ENCODE results near the gene ARL5C. TPM values are rescaled to one million over a fixed set of nuclear protein-coding genes. Genes with fewer than 3 reads are reported as not detected.

ARL5C gene
- total and polyA plus RNA-seq, 2 donors (not counting 1 experiment from before 2014, with no cell fraction given): not detected

- peaks cover 0 to 2% of the 10 kb centered on the region in 2 experiments for H3K36me3 ChIP-seq (replicated peaks in 1 of 2; ENCODE audit: control extremely low read depth in 1 of 2, control insufficient read depth in 1 of 2, extremely low read depth in 1 of 2, insufficient read depth in 2 of 2, low read length in 1 of 2)
- H3K4me1 ChIP-seq (ENCODE audit: control insufficient read depth in 2 of 2, insufficient read depth in 2 of 2, low read length in 2 of 2): no peaks in the 10 kb centered on the region
- POLR2A ChIA-PET: no interaction called here
- ATAC-seq (ENCODE audit: low read depth) (no peak), DNase-seq (no peak)
- CTCF ChIA-PET: interaction anchor here (0.9 to 2.3 kb wide), 3 partner anchors 9 to 201 kb away, joined by 3 to 10 read pairs (median 6); no protein-coding TSS in a partner anchor
- intact Hi-C loops (cut with micrococcal nuclease): no loop called here
- Mint-ChIP-seq H3K4me3 (no peak overlapping the region), H3K27ac (no peak overlapping the region), H3K9me3 (ENCODE audit: insufficient read depth) (no peaks in the 10 kb centered on the region), H3K4me1 (no peaks in the 10 kb centered on the region), H3K27me3 (no peaks in the 10 kb centered on the region)
- no peak overlapping the region for H3K9ac ChIP-seq (ENCODE audit: low read length)
- no peak overlapping the region for H3K27ac ChIP-seq (ENCODE audit: low read length in 2 of 2)
- no peak overlapping the region for H3K4me2 ChIP-seq (replicated peaks; ENCODE audit: low read depth, low read length, poor library complexity, severe bottlenecking)
- H3K9me3 ChIP-seq (ENCODE audit: control extremely low read depth in 1 of 3, control insufficient read depth in 2 of 3, insufficient read depth in 1 of 3, low read length in 2 of 3): no peaks in the 10 kb centered on the region
- no peaks in the 10 kb centered on the region for H3K27me3 ChIP-seq (replicated peaks in 1 of 4; ENCODE audit: control extremely low read depth in 1 of 4, control insufficient read depth in 3 of 4, insufficient read depth in 4 of 4, low read length in 3 of 4)
- WGBS (ENCODE audit: insufficient coverage): 95% methylated on average over 6 of the region's 10 CpGs
- H2AFZ ChIP-seq (ENCODE audit: insufficient read depth, low read depth, low read length, poor library complexity, severe bottlenecking): no peak overlapping the region
- TF ChIP-seq EZH2 (IDR thresholded peaks at IDR 0.05; ENCODE audit: borderline replicate concordance, insufficient read depth, low read depth, low read length, poor library complexity, severe bottlenecking): no peak
- TF ChIP-seq, protein P1, sequence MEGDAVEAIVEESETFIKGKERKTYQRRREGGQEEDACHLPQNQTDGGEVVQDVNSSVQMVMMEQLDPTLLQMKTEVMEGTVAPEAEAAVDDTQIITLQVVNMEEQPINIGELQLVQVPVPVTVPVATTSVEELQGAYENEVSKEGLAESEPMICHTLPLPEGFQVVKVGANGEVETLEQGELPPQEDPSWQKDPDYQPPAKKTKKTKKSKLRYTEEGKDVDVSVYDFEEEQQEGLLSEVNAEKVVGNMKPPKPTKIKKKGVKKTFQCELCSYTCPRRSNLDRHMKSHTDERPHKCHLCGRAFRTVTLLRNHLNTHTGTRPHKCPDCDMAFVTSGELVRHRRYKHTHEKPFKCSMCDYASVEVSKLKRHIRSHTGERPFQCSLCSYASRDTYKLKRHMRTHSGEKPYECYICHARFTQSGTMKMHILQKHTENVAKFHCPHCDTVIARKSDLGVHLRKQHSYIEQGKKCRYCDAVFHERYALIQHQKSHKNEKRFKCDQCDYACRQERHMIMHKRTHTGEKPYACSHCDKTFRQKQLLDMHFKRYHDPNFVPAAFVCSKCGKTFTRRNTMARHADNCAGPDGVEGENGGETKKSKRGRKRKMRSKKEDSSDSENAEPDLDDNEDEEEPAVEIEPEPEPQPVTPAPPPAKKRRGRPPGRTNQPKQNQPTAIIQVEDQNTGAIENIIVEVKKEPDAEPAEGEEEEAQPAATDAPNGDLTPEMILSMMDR (IDR thresholded peaks at IDR 0.05): no peak
- H3K4me3 ChIP-seq (ENCODE audit: control extremely low read depth in 1 of 5, extremely low read depth in 1 of 5, insufficient read depth in 1 of 5, low read depth in 2 of 5, low read length in 4 of 5): no peak overlapping the region
- no peaks in the 10 kb centered on the region for H4K20me1 ChIP-seq (ENCODE audit: control insufficient read depth, insufficient read depth, low read length, poor library complexity, severe bottlenecking)
- no peaks in the 10 kb centered on the region for H3K79me2 ChIP-seq (ENCODE audit: control insufficient read depth, insufficient read depth, low read length)
These were observed 17.8 kb upstream of the ARL5C start for GRCh38 chr17:39183720-39184119.

GRCh38 chr17:39183045-39183444, 17.1 kb upstream of the ARL5C start:
- no peak overlapping the region for H3K4me3 ChIP-seq (ENCODE audit: control extremely low read depth in 1 of 5, extremely low read depth in 1 of 5, insufficient read depth in 1 of 5, low read depth in 2 of 5, low read length in 4 of 5)
- no peak overlapping the region for H3K27ac ChIP-seq (ENCODE audit: low read length in 2 of 2)
- H3K4me1 ChIP-seq (ENCODE audit: control insufficient read depth in 2 of 2, insufficient read depth in 2 of 2, low read length in 2 of 2): no peaks in the 10 kb centered on the region
- H3K4me2 ChIP-seq (replicated peaks; ENCODE audit: low read depth, low read length, poor library complexity, severe bottlenecking): no peak overlapping the region
- 97% methylated on average over 5 of the region's 5 CpGs for WGBS (ENCODE audit: insufficient coverage)
- no peaks in the 10 kb centered on the region for H3K79me2 ChIP-seq (ENCODE audit: control insufficient read depth, insufficient read depth, low read length)
- H3K9me3 ChIP-seq (ENCODE audit: control extremely low read depth in 1 of 3, control insufficient read depth in 2 of 3, insufficient read depth in 1 of 3, low read length in 2 of 3): no peaks in the 10 kb centered on the region
- Mint-ChIP-seq H3K9me3 (ENCODE audit: insufficient read depth) (no peaks in the 10 kb centered on the region), H3K27ac (no peak overlapping the region), H3K4me1 (no peaks in the 10 kb centered on the region), H3K4me3 (no peak overlapping the region), H3K27me3 (no peaks in the 10 kb centered on the region)
- ChIA-PET CTCF (interaction anchor here (0.9 to 2.3 kb wide), 3 partner anchors 8 to 200 kb away, joined by 3 to 10 read pairs (median 6); no protein-coding TSS in a partner anchor), POLR2A (no interaction called here)
- H2AFZ ChIP-seq (ENCODE audit: insufficient read depth, low read depth, low read length, poor library complexity, severe bottlenecking): no peak overlapping the region
- intact Hi-C loops (cut with micrococcal nuclease): no loop called here
- TF ChIP-seq, protein P1 (IDR thresholded peaks at IDR 0.05): no peak
- no peak for TF ChIP-seq EZH2 (IDR thresholded peaks at IDR 0.05; ENCODE audit: borderline replicate concordance, insufficient read depth, low read depth, low read length, poor library complexity, severe bottlenecking)
- no peak for DNase-seq
- ATAC-seq (ENCODE audit: low read depth): no peak
- peaks cover 0 to 2% of the 10 kb centered on the region in 2 experiments for H3K36me3 ChIP-seq (replicated peaks in 1 of 2; ENCODE audit: control extremely low read depth in 1 of 2, control insufficient read depth in 1 of 2, extremely low read depth in 1 of 2, insufficient read depth in 2 of 2, low read length in 1 of 2)
- no peaks in the 10 kb centered on the region for H3K27me3 ChIP-seq (replicated peaks in 1 of 4; ENCODE audit: control extremely low read depth in 1 of 4, control insufficient read depth in 3 of 4, insufficient read depth in 4 of 4, low read length in 3 of 4)
- no peaks in the 10 kb centered on the region for H4K20me1 ChIP-seq (ENCODE audit: control insufficient read depth, insufficient read depth, low read length, poor library complexity, severe bottlenecking)
- H3K9ac ChIP-seq (ENCODE audit: low read length): no peak overlapping the region

Data from B cell (primary cell).